Gastrocnemius medialis (tissue), 4 donors: ENCODE data around the gene PIK3C2G.

Experiments used
- POLR2A ChIP-seq, 2 donors: fragments of 450-650 bp; IDR thresholded peaks; one replicate each; pipeline ENCODE4 v1.6.1; 2017; ENCODE audit warnings: antibody characterized with exemption in 2 of 2, mild to moderate bottlenecking in 2 of 2, moderate library complexity in 2 of 2
- TF ChIP-seq, protein P1 (sequence below), 5 experiments: fragments of 450-650 bp in 3 of 5; fragments of 200-600 bp in 2 of 5; sonication (generic) in 2 of 5; IDR thresholded peaks in 4 of 5; conservative IDR thresholded peaks in 1 of 5; 1 replicate in 4 of 5; 2 replicates in 1 of 5; pipeline ENCODE4 v1.5.1; 2016 to 2019; ENCODE audit warnings: antibody characterized with exemption in 5 of 5, mild to moderate bottlenecking in 3 of 5, moderate library complexity in 3 of 5

DNA sequence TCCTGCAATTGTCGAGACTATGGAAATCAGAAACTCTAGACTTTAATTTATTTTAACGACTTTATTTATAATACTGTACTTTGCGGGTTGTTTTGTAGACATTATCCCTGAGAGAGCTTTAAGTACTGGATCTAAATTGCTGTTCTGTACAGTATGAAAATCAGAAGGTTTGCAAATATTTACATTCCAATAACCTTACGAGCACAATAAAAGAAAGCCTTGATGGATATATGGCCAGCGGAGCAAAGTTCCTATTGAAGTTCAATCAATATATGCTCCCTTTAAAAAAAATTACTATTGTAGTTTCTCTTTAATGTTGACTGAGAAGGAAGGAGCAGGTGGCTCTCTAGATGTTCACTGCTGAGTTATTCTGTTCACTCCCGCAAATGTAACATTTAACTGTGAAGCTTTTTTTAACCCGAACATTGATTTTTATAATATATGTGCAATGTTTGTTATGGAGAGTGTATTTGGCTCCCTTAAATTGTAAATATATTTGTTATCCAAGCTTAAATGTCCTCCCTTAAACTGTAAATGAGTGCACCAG, 241.2 kb downstream of the PIK3C2G start:
- TF ChIP-seq, protein P1, sequence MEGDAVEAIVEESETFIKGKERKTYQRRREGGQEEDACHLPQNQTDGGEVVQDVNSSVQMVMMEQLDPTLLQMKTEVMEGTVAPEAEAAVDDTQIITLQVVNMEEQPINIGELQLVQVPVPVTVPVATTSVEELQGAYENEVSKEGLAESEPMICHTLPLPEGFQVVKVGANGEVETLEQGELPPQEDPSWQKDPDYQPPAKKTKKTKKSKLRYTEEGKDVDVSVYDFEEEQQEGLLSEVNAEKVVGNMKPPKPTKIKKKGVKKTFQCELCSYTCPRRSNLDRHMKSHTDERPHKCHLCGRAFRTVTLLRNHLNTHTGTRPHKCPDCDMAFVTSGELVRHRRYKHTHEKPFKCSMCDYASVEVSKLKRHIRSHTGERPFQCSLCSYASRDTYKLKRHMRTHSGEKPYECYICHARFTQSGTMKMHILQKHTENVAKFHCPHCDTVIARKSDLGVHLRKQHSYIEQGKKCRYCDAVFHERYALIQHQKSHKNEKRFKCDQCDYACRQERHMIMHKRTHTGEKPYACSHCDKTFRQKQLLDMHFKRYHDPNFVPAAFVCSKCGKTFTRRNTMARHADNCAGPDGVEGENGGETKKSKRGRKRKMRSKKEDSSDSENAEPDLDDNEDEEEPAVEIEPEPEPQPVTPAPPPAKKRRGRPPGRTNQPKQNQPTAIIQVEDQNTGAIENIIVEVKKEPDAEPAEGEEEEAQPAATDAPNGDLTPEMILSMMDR (IDR thresholded peaks at IDR 0.05 in 4 of 5, conservative IDR thresholded peaks at IDR 0.05 in 1 of 5): no peak
- TF ChIP-seq POLR2A (IDR thresholded peaks at IDR 0.05): no peak
